HCT116 (cell line): ENCODE data around the gene MFAP1.

Source experiments
- CTCF ChIP-seq, 3 experiments: fragments of 200-600 bp in 1 of 3; sonication (generic) in 1 of 3; IDR thresholded peaks in 2 of 3; conservative IDR thresholded peaks in 1 of 3; 2 replicates each; pipeline ENCODE4 v1.5.1; 2012 to 2017; ENCODE audit warnings: low read depth in 2 of 3, low read length in 2 of 3, antibody characterized with exemption in 1 of 3, borderline replicate concordance in 1 of 3, control low read depth in 1 of 3, mild to moderate bottlenecking in 1 of 3, mixed read lengths in 1 of 3, mixed run types in 1 of 3, moderate library complexity in 1 of 3; ENCODE audit not compliant: insufficient read depth in 1 of 3
- EZH2 ChIP-seq: fragments of 200-600 bp; sonication (generic); IDR thresholded peaks from 2 replicates; pipeline ENCODE4 v1.6.1; 2017; ENCODE audit warnings: antibody characterized with exemption, mixed run types
- EZH2phosphoT487 ChIP-seq: fragments of 200-600 bp; IDR thresholded peaks from 2 replicates; pipeline ENCODE4 v1.6.1; 2018; ENCODE audit warnings: antibody characterized with exemption, borderline replicate concordance
- POLR2A ChIP-seq: IDR thresholded peaks from 2 replicates; pipeline ENCODE4 v1.7.0; 2011; ENCODE audit warnings: borderline replicate concordance; ENCODE audit not compliant: insufficient read depth, insufficient read length; ENCODE audit errors: extremely low read depth
- POLR2AphosphoS5 ChIP-seq: IDR thresholded peaks from 2 replicates; pipeline ENCODE4 v1.6.1; 2011; ENCODE audit warnings: mild to moderate bottlenecking, low read depth, low read length, moderate library complexity
- REST ChIP-seq: IDR thresholded peaks from 2 replicates; pipeline ENCODE4 v1.6.1; 2012; ENCODE audit warnings: low read depth
- SP1 ChIP-seq: IDR thresholded peaks from 2 replicates; pipeline ENCODE4 v1.6.1; 2012; ENCODE audit warnings: low read depth
- SRF ChIP-seq: IDR thresholded peaks from 2 replicates; pipeline ENCODE4 v1.6.1; 2012; ENCODE audit warnings: low read depth

GRCh38 chr15:43772624-43773023, 51.9 kb downstream of the MFAP1 start:
- TF ChIP-seq CTCF (IDR thresholded peaks at IDR 0.05 in 2 of 3, conservative IDR thresholded peaks at IDR 0.05 in 1 of 3; ENCODE audit: borderline replicate concordance in 1 of 3, insufficient read depth in 1 of 3, low read depth in 2 of 3, low read length in 2 of 3) (no peak), POLR2A (no peak), REST (no peak), POLR2AphosphoS5 (no peak), SP1 (no peak), EZH2 (no peak), SRF (no peak), EZH2phosphoT487 (no peak)
